GM23338 (cell line): ENCODE data around the gene PCSK5. TPM values are rescaled to one million over a fixed set of nuclear protein-coding genes. Genes with fewer than 3 reads are reported as not detected.

Experiments used
- ATAC-seq: fragments of 200-7000 bp; cut with Tn5 transposase; 3 replicates; pipeline ENCODE4 v1.9.1; 2020
- DNase-seq: peaks from one replicate; pipeline ENCODE4 v3.0.0-alpha.2; 2015; ENCODE audit warnings: low spot score
- H2AFZ ChIP-seq: fragments of 200-600 bp; sonication (generic); 2 replicates; pipeline ENCODE4 v1.8.0; 2016; ENCODE audit warnings: antibody characterized with exemption, mild to moderate bottlenecking, moderate library complexity
- H3F3A ChIP-seq: fragments of 200-600 bp; sonication (generic); replicated peaks from 2 replicates; pipeline ENCODE4 v1.8.0; 2017; ENCODE audit warnings: antibody characterized with exemption, mixed run types, low read depth
- H3K27ac ChIP-seq: fragments of 200-600 bp; sonication (generic); 2 replicates; pipeline ENCODE4 v1.6.1; 2016; ENCODE audit warnings: low read depth
- H3K27me3 ChIP-seq: fragments of 200-600 bp; sonication (generic); 2 replicates; pipeline ENCODE4 v1.8.0; 2016; ENCODE audit warnings: mild to moderate bottlenecking, mixed run types, moderate library complexity; ENCODE audit not compliant: insufficient read depth
- H3K36me3 ChIP-seq: fragments of 200-600 bp; sonication (generic); 2 replicates; pipeline ENCODE4 v1.8.0; 2016; ENCODE audit warnings: mild to moderate bottlenecking; ENCODE audit not compliant: insufficient read depth
- H3K4me1 ChIP-seq: fragments of 200-600 bp; sonication (generic); 2 replicates; pipeline ENCODE4 v1.8.0; 2016; ENCODE audit warnings: mild to moderate bottlenecking, moderate library complexity; ENCODE audit not compliant: insufficient read depth
- H3K4me2 ChIP-seq: fragments of 200-600 bp; sonication (generic); 2 replicates; pipeline ENCODE4 v1.7.1; 2017; ENCODE audit warnings: mixed run types
- H3K4me3 ChIP-seq: fragments of 200-600 bp; sonication (generic); 2 replicates; pipeline ENCODE4 v1.6.1; 2016; ENCODE audit warnings: mixed run types
- H3K79me2 ChIP-seq: fragments of 200-600 bp; sonication (generic); replicated peaks from 2 replicates; pipeline ENCODE4 v1.8.0; 2017; ENCODE audit warnings: mild to moderate bottlenecking; ENCODE audit not compliant: insufficient read depth
- H3K9me2 ChIP-seq: fragments of 200-600 bp; sonication (generic); 2 replicates; pipeline ENCODE4 v1.8.0; 2017; ENCODE audit not compliant: insufficient read depth
- H4K20me1 ChIP-seq: fragments of 200-600 bp; sonication (generic); replicated peaks from 2 replicates; pipeline ENCODE4 v1.8.0; 2017; ENCODE audit warnings: mild to moderate bottlenecking; ENCODE audit not compliant: insufficient read depth
- H3K27ac Mint-ChIP-seq: 2 replicates; pipeline ENCODE4 v1.8.0; 2020; ENCODE audit warnings: inconsistent platforms, mild to moderate bottlenecking, moderate library complexity, mixed read lengths
- H3K27me3 Mint-ChIP-seq: 3 replicates; pipeline ENCODE4 v1.8.0; 2022; ENCODE audit warnings: low read depth, mild to moderate bottlenecking, moderate library complexity, mixed read lengths, inconsistent platforms; ENCODE audit not compliant: insufficient read depth, poor library complexity
- H3K36me3 Mint-ChIP-seq: 3 replicates; pipeline ENCODE4 v1.8.0; 2021; ENCODE audit warnings: low read depth, mild to moderate bottlenecking, inconsistent platforms, moderate library complexity, mixed read lengths
- H3K4me1 Mint-ChIP-seq: 3 replicates; pipeline ENCODE4 v1.8.0; 2020; ENCODE audit warnings: mild to moderate bottlenecking, inconsistent platforms, mixed read lengths
- H3K4me3 Mint-ChIP-seq: 3 replicates; pipeline ENCODE4 v1.8.0; 2021; ENCODE audit warnings: moderate library complexity, mild to moderate bottlenecking, inconsistent platforms, mixed read lengths
- H3K9me3 Mint-ChIP-seq: 3 replicates; pipeline ENCODE4 v1.8.0; 2020; ENCODE audit warnings: moderate library complexity, mild to moderate bottlenecking, inconsistent platforms, mixed read lengths
- CREB1 ChIP-seq: fragments of 250-450 bp; sonication (Bioruptor Pico); IDR thresholded peaks from 2 replicates; pipeline ENCODE4 v1.5.0; 2020; ENCODE audit warnings: low read depth, mild to moderate bottlenecking, moderate library complexity
- CTCF ChIP-seq, 2 experiments: fragments of 200-600 bp in 1 of 2; sonication (generic) in 1 of 2; conservative IDR thresholded peaks; 2 replicates each; pipeline versions ENCODE4 v1.5.1 to v1.6.1; 2016 to 2017; ENCODE audit warnings: antibody characterized with exemption in 2 of 2, low read depth in 2 of 2, mild to moderate bottlenecking in 2 of 2, moderate library complexity in 1 of 2
- ETS1 ChIP-seq: IDR thresholded peaks from 2 replicates; pipeline ENCODE4 v1.6.1; 2016; ENCODE audit warnings: antibody characterized with exemption
- EZH2 ChIP-seq: fragments of 200-600 bp; sonication (generic); IDR thresholded peaks from one replicate; pipeline ENCODE4 v1.8.0; 2017; ENCODE audit warnings: antibody characterized with exemption, mild to moderate bottlenecking, low read depth; ENCODE audit not compliant: unreplicated experiment
- EZH2phosphoT487 ChIP-seq: fragments of 200-600 bp; sonication (generic); IDR thresholded peaks from one replicate; pipeline ENCODE4 v1.8.1; 2018; ENCODE audit warnings: antibody characterized with exemption; ENCODE audit not compliant: unreplicated experiment
- POLR2AphosphoS5 ChIP-seq: IDR thresholded peaks from 2 replicates; pipeline ENCODE4 v1.6.1; 2016; ENCODE audit warnings: antibody characterized with exemption, low read depth
- REST ChIP-seq: IDR thresholded peaks from one replicate; pipeline ENCODE4 v1.6.1; 2018; ENCODE audit warnings: antibody characterized with exemption; ENCODE audit not compliant: unreplicated experiment
- STAT1 ChIP-seq: IDR thresholded peaks from one replicate; pipeline ENCODE4 v1.6.1; 2016; ENCODE audit warnings: antibody characterized with exemption; ENCODE audit not compliant: unreplicated experiment
- ZNF114 ChIP-seq: fragments of 250-450 bp; sonication (Bioruptor Pico); IDR thresholded peaks from 2 replicates; pipeline ENCODE4 v1.5.0; 2020; ENCODE audit warnings: mild to moderate bottlenecking, moderate library complexity
- polyA plus RNA-seq: library from polyadenylated mRNA; unstranded; fragments of >200 nt; fragmentation: Nextera tagmentation; extraction: Ambion mirVana; gene quantifications from 2 replicates; pipeline ENCODE4 v1.2.1, GENCODE V29; 2016
- total RNA-seq: library from RNA; depleted of rRNA; stranded (reverse); fragments of >200 nt; shearing (Covaris generic); gene quantifications from 2 replicates; pipeline ENCODE4 v1.2.3, GENCODE V29; 2014

The PCSK5 gene
- total and polyA plus RNA-seq, 2 experiments from 2014 or later: 12.3 to 34.8 TPM

GRCh38 chr9:76365028-76365427 is 474.6 kb downstream of the PCSK5 start:
- H4K20me1 ChIP-seq: no peaks in the 10 kb centered on the region
- H3K4me3 ChIP-seq: no peak overlapping the region
- no peaks in the 10 kb centered on the region for H3K79me2 ChIP-seq
- no peak for TF ChIP-seq EZH2phosphoT487
- TF ChIP-seq CTCF (conservative IDR thresholded peaks at IDR 0.05; ENCODE audit: low read depth in 2 of 2): no peak
- no peak for TF ChIP-seq EZH2
- no peaks in the 10 kb centered on the region for H3K27me3 Mint-ChIP-seq
- H2AFZ ChIP-seq: no peak overlapping the region
- ATAC-seq: no peak
- H3K4me2 ChIP-seq: no peak overlapping the region
- H3K36me3 ChIP-seq: no peaks in the 10 kb centered on the region
- 0 out of 3 replicates have a peak, but pooled peaks cover 3% of the 10 kb centered on the region for H3K36me3 Mint-ChIP-seq
- peak; percentile 5 for DNase-seq
- H3K27ac Mint-ChIP-seq: no peak overlapping the region
- no peaks in the 10 kb centered on the region for H3K27me3 ChIP-seq
- H3K9me3 Mint-ChIP-seq: no peaks in the 10 kb centered on the region
- H3K4me1 ChIP-seq: peaks cover 5% of the 10 kb centered on the region; the same call in 1 of the 2 replicates
- peaks cover 6% of the 10 kb centered on the region for H3K4me1 Mint-ChIP-seq
- H3K4me3 Mint-ChIP-seq: no peak overlapping the region
- H3K9me2 ChIP-seq: no peaks in the 10 kb centered on the region
- no peaks in the 10 kb centered on the region for H3F3A ChIP-seq
- no peak overlapping the region for H3K27ac ChIP-seq

- no peak for ATAC-seq
- Mint-ChIP-seq H3K27ac (no peak overlapping the region), H3K9me3 (no peaks in the 10 kb centered on the region), H3K36me3 (0 out of 3 replicates have a peak, but pooled peaks cover 3% of the 10 kb centered on the region), H3K27me3 (peaks cover 1% of the 10 kb centered on the region), H3K4me1 (peaks cover 9% of the 10 kb centered on the region), H3K4me3 (no peak overlapping the region)
- Histone ChIP-seq H3K4me3 (no peak overlapping the region), H2AFZ (no peak overlapping the region), H3F3A (no peaks in the 10 kb centered on the region), H3K27me3 (no peaks in the 10 kb centered on the region), H3K9me2 (no peaks in the 10 kb centered on the region), H3K79me2 (no peaks in the 10 kb centered on the region), H3K27ac (no peak overlapping the region), H3K36me3 (no peaks in the 10 kb centered on the region), H3K4me1 (peaks cover 5% of the 10 kb centered on the region; the same call in 1 of the 2 replicates), H3K4me2 (no peak overlapping the region), H4K20me1 (no peaks in the 10 kb centered on the region)
- DNase-seq: no peak
- TF ChIP-seq CREB1 (CRISPR knock-in tag) (no peak), REST (no peak), EZH2 (no peak), CTCF (conservative IDR thresholded peaks at IDR 0.05; ENCODE audit: low read depth in 2 of 2) (no peak), ZNF114 (no peak), POLR2AphosphoS5 (no peak), STAT1 (no peak), ETS1 (no peak)
Measured at GRCh38 chr9:76366275-76366674, 475.8 kb downstream of the PCSK5 start.
